Measurements from ENCODE around the gene PLXNA1.

The PLXNA1 gene

DNA sequence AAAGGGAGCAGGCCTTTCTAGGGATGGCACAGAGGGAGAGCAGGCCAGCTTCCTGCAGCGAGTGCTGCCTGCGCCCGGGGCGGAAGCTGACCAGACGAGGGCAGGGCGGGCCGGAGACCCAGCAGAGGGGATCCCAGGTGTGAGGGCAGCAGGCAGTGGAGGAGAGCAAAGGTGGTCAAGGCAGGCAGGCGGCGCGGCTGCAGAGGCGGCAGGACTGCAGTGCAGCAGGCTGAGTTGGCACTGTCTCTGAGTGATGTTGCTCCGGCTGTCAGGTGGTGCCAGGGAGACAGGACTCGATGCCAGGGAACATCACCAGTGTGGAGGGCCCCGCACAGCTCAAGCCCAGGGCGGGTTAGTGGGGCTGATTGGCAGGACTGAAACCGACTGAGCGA is 22.3 kb upstream of the PLXNA1 start:
- POLR2A ChIA-PET: no interaction called here
- CTCF ChIA-PET: interaction anchor here (0.7 to 1.8 kb wide), 4 partner anchors 10 to 495 kb away, joined by 3 to 7 read pairs (median 3); no protein-coding TSS in a partner anchor
- no peak for DNase-seq (ENCODE audit: extremely low spot score)
- TF ChIP-seq, protein P1, sequence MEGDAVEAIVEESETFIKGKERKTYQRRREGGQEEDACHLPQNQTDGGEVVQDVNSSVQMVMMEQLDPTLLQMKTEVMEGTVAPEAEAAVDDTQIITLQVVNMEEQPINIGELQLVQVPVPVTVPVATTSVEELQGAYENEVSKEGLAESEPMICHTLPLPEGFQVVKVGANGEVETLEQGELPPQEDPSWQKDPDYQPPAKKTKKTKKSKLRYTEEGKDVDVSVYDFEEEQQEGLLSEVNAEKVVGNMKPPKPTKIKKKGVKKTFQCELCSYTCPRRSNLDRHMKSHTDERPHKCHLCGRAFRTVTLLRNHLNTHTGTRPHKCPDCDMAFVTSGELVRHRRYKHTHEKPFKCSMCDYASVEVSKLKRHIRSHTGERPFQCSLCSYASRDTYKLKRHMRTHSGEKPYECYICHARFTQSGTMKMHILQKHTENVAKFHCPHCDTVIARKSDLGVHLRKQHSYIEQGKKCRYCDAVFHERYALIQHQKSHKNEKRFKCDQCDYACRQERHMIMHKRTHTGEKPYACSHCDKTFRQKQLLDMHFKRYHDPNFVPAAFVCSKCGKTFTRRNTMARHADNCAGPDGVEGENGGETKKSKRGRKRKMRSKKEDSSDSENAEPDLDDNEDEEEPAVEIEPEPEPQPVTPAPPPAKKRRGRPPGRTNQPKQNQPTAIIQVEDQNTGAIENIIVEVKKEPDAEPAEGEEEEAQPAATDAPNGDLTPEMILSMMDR (IDR thresholded peaks at IDR 0.05; ENCODE audit: control extremely low read depth, extremely low read depth, low read depth, missing control alignments): no peak

DNA sequence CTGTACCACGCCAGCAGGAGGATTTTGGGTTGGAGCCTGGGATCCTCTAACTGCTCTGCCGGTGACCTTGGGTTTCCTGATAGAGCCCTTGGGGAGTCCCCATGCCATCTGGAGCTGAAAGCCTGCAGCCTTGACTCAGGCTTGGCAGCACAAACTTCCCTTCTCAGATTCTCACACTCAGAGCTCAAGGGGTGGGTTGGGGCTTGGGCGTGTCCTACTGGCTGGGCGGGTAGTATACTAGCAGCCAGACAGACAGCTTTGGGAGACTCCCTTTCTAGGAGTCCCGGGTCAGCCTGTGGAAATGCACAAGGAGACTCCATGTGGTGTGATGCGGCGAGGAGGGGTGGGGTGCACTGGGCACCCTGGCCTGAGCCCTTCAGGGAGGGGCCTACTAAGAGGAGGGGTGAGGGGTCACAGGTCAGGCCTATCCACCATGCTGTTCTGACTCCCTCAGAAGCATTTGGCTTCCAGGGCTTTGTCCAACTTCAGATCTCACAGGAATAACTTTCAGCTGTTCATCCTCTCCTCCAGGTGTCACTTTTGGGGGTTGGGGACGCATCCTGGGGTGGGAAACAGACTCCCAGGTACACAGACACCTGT is 21.6 kb upstream of the PLXNA1 start:
- CTCF ChIA-PET: interaction anchor here (0.7 to 1.8 kb wide), 6 partner anchors 9 to 494 kb away, joined by 3 to 7 read pairs (median 3); no protein-coding TSS in a partner anchor
- TF ChIP-seq, protein P1 (IDR thresholded peaks at IDR 0.05; ENCODE audit: control extremely low read depth, extremely low read depth, low read depth, missing control alignments): no peak
- POLR2A ChIA-PET: no interaction called here
- peak; percentile 66 for DNase-seq (ENCODE audit: extremely low spot score)

DNA sequence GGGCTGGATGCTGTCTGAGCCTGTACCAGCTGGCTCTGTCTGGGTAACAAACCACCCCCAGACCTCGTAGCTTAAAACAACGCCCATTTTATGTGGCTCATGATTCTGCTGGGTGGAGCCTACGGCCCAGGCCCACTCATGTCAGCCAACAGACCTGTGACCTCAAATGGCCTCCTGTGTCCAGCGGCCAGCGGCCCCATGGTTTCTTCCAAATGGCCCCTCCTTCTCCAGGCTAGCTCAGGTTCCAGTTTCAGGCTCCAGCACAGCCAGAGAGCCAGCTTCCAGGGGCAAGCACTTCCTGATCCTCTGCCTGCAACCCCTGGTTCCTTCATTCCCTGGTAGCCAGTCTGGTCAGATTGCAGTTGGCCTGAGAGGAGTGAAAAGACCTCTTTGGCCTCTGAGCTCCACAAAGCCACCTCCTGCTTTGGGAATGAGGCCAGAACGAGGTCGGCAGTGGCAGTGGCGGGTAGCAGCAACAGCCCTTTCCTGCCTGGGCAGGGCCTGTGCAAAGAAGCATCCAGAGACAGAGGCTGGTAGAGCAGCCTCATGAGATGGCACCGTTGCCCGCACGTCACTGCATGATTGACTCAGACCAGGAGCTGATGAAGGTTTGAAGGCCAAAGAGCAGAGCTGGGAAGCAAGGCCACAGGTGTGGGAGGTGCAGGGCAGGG is 21.0 kb upstream of the PLXNA1 start:
- CTCF ChIA-PET: interaction anchor here (0.8 to 1.8 kb wide), 7 partner anchors 8 to 210 kb away, joined by 3 to 7 read pairs (median 3); no protein-coding TSS in a partner anchor
- TF ChIP-seq, protein P1 (IDR thresholded peaks at IDR 0.05; ENCODE audit: control extremely low read depth, extremely low read depth, low read depth, missing control alignments): no peak
- POLR2A ChIA-PET: no interaction called here
- no peak for DNase-seq (ENCODE audit: extremely low spot score)

DNA sequence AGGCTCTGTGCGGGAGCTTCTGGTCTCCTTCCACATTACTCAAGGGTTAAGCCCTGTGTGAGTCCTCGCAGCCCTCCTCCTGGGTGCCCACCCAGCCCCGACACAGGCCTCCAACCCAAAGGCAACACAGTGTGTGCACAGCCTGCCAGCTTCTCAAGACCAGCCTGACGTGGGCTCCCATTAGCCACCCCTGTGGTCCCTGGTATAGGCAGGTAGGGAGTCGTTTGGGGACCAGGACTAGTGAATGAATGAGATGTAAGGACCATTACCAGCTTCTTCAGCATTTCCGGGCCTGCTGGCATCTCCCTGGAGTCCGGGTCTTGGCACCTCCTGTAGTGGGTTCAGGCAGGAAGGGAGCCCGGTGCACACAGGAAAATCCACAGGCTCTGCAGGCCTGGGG is 20.2 kb upstream of the PLXNA1 start:
- POLR2A ChIA-PET: interaction anchor here (0.6 kb wide), 1 partner anchor 17 kb away, joined by 3 read pairs; no protein-coding TSS in a partner anchor
- CTCF ChIA-PET: interaction anchor here (0.8 to 1.5 kb wide), 5 partner anchors 18 to 211 kb away, joined by 3 to 5 read pairs (median 3); no protein-coding TSS in a partner anchor
- TF ChIP-seq, protein P1 (IDR thresholded peaks at IDR 0.05; ENCODE audit: control extremely low read depth, extremely low read depth, low read depth, missing control alignments): no peak
- DNase-seq (ENCODE audit: extremely low spot score): no peak

DNA sequence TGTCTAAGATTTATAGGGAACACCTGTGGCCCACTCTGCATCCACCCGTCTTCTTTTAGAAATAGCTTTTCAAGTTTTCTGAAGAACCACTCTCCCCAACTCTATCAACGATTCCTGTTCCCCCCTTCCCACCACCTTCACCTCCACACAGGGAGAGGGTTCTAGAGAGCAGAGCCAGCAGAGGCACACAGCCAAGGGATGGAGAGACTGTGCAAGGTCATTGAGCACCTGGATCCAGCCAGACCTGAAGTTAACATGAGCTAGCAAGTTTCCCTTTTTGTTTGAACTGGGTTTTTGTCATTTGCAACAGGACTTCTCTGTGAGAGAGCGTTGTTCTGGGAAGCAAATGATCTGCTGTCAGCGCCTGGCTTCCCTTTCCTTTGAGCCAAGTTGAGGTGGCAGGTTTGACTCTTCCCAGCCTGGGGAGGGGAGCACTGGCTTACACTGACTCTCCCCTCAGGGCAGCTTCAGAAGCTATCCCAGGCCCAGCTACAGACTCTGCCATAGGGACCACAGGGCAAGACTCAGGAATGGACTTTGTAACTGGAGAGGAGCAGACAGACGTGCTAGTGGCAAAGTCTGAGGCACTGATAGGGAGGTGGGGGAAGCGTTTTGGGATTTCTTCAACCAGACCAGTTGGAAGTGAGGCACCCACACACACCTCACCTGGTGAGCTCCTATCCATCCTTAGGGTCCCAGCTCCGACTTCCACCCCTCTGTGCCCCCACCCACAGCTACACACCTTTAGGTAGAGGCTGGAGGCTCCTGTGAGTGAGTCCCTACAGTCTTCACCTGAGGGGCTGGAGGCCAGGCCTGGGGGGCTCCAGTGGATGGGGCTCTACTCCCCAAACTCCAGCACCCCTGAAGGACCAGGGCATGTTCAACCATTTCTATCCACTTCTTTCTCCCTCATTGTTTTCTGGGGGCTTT is 19.4 kb upstream of the PLXNA1 start:
- no peak for DNase-seq (ENCODE audit: extremely low spot score)
- TF ChIP-seq, protein P1 (IDR thresholded peaks at IDR 0.05; ENCODE audit: control extremely low read depth, extremely low read depth, low read depth, missing control alignments): no peak
- ChIA-PET CTCF (interaction anchor here (0.6 to 2.1 kb wide), 6 partner anchors 10 to 212 kb away, joined by 3 to 9 read pairs (median 4); partner anchors contain the start of gene PLXNA1), POLR2A (interaction anchor here (0.6 kb wide), 1 partner anchor 18 kb away, joined by 3 read pairs; no protein-coding TSS in a partner anchor)

DNA sequence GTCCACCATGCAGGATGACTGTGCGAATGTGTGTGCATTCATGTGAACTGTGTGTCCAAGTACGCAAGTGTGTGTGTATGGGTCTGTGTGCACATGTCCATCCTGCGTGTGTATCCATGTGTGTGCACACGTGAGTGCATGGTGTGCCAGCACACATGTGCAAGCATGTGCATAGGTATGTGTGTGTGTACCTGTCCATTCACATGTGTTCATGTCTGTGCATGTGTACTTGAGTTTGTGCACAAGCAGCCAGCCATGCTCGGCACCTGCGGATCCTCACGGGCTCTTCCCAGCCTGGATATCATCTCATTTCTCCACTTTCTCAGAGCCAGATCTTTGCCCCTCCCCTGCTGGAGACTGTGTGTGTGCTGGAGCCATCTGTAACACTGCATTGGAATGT is 18.7 kb upstream of the PLXNA1 start:
- DNase-seq (ENCODE audit: extremely low spot score): no peak
- TF ChIP-seq, protein P1 (IDR thresholded peaks at IDR 0.05; ENCODE audit: control extremely low read depth, extremely low read depth, low read depth, missing control alignments): no peak
- ChIA-PET POLR2A (no interaction called here), CTCF (interaction anchor here (1.7 to 2.1 kb wide), 2 partner anchors 9 to 18 kb away, joined by 4 to 9 read pairs; partner anchors contain the start of gene PLXNA1)
